Hepatocyte (in vitro differentiated cells): ENCODE data around the gene VILL. TPM values are rescaled to one million over a fixed set of nuclear protein-coding genes. Genes with fewer than 3 reads are reported as not detected.

Experiments
- DNase-seq: peaks from one replicate; pipeline ENCODE4 v3.0.0-alpha.2; 2016; ENCODE audit warnings: low spot score
- H2AFZ ChIP-seq: fragments of 200-600 bp; sonication (generic); 2 replicates; pipeline ENCODE4 v1.6.0; 2016; ENCODE audit warnings: antibody characterized with exemption, mild to moderate bottlenecking
- H3K27ac ChIP-seq: fragments of 200-600 bp; sonication (generic); 2 replicates; pipeline ENCODE4 v1.5.1; 2016; ENCODE audit warnings: mild to moderate bottlenecking
- H3K27me3 ChIP-seq: fragments of 200-600 bp; sonication (generic); 2 replicates; pipeline ENCODE4 v1.6.1; 2016
- H3K36me3 ChIP-seq: fragments of 200-600 bp; sonication (generic); replicated peaks from 2 replicates; pipeline ENCODE4 v1.5.1; 2016; ENCODE audit warnings: low read depth; ENCODE audit not compliant: insufficient read depth
- H3K4me1 ChIP-seq: fragments of 200-600 bp; sonication (generic); 2 replicates; pipeline ENCODE4 v1.5.1; 2016; ENCODE audit warnings: mild to moderate bottlenecking, moderate library complexity; ENCODE audit not compliant: insufficient read depth
- H3K4me2 ChIP-seq: fragments of 200-600 bp; sonication (generic); 2 replicates; pipeline ENCODE4 v1.6.0; 2016
- H3K4me3 ChIP-seq: fragments of 200-600 bp; sonication (generic); 2 replicates; pipeline ENCODE4 v1.5.1; 2016; ENCODE audit warnings: mild to moderate bottlenecking
- H3K79me2 ChIP-seq: fragments of 200-600 bp; sonication (generic); 2 replicates; pipeline ENCODE4 v1.6.0; 2017; ENCODE audit warnings: mild to moderate bottlenecking
- H3K9me2 ChIP-seq: fragments of 200-600 bp; sonication (generic); replicated peaks from 2 replicates; pipeline ENCODE4 v1.6.0; 2017; ENCODE audit warnings: mild to moderate bottlenecking; ENCODE audit not compliant: insufficient read depth
- H3K9me3 ChIP-seq: fragments of 200-600 bp; sonication (generic); 2 replicates; pipeline ENCODE4 v1.5.1; 2016; ENCODE audit warnings: low read depth, mild to moderate bottlenecking
- H4K20me1 ChIP-seq: fragments of 200-600 bp; sonication (generic); 2 replicates; pipeline ENCODE4 v1.6.0; 2016; ENCODE audit warnings: mild to moderate bottlenecking; ENCODE audit not compliant: insufficient read depth, poor library complexity, severe bottlenecking
- EZH2 ChIP-seq: fragments of 200-600 bp; sonication (generic); IDR thresholded peaks from 2 replicates; pipeline ENCODE4 v1.6.1; 2016; ENCODE audit warnings: antibody characterized with exemption, mild to moderate bottlenecking, borderline replicate concordance
- EZH2phosphoT487 ChIP-seq: fragments of 200-600 bp; sonication (generic); IDR thresholded peaks from one replicate; pipeline ENCODE4 v1.6.1; 2018; ENCODE audit warnings: antibody characterized with exemption, mild to moderate bottlenecking, low read depth, moderate library complexity; ENCODE audit not compliant: unreplicated experiment, severe bottlenecking
- WGBS: methylation state at CpG from one replicate; pipeline ENCODE4 v1.1.6; 2016; ENCODE audit warnings: low lambda C conversion rate; ENCODE audit errors: missing lambda C conversion rate; 5-methylcytosine and 5-hydroxymethylcytosine counted together
- polyA plus RNA-seq: library from polyadenylated mRNA; unstranded; fragments of >200 nt; fragmentation: Nextera tagmentation; extraction: Ambion mirVana; gene quantifications from 2 replicates; pipeline ENCODE4 v1.2.1, GENCODE V29; 2016
- total RNA-seq: library from RNA; depleted of rRNA; stranded (reverse); fragments of >200 nt; gene quantifications from 2 replicates; pipeline ENCODE4 v1.2.3, GENCODE V29; 2014
- TF ChIP-seq, protein P1 (sequence below): fragments of 200-600 bp; sonication (generic); IDR thresholded peaks from 2 replicates; pipeline ENCODE4 v1.5.1; 2016; ENCODE audit warnings: antibody characterized with exemption, mild to moderate bottlenecking; ENCODE audit not compliant: poor library complexity

Gene VILL
- total and polyA plus RNA-seq, 2 experiments from 2014 or later, result 39.3 to 47.4 TPM

- Histone ChIP-seq H3K27ac (no peak overlapping the region), H3K9me3 (no peaks in the 10 kb centered on the region), H4K20me1 (no peaks in the 10 kb centered on the region), H3K4me1 (peaks cover 25% of the 10 kb centered on the region), H3K36me3 (no peaks in the 10 kb centered on the region), H3K4me3 (no peak overlapping the region), H3K9me2 (no peaks in the 10 kb centered on the region), H2AFZ (no peak overlapping the region), H3K4me2 (no peak overlapping the region), H3K27me3 (no peaks in the 10 kb centered on the region), H3K79me2 (no peaks in the 10 kb centered on the region)
- 100% methylated on average over 7 of the region's 7 CpGs for WGBS
- TF ChIP-seq EZH2phosphoT487 (no peak), EZH2 (no peak)
- TF ChIP-seq, protein P1, sequence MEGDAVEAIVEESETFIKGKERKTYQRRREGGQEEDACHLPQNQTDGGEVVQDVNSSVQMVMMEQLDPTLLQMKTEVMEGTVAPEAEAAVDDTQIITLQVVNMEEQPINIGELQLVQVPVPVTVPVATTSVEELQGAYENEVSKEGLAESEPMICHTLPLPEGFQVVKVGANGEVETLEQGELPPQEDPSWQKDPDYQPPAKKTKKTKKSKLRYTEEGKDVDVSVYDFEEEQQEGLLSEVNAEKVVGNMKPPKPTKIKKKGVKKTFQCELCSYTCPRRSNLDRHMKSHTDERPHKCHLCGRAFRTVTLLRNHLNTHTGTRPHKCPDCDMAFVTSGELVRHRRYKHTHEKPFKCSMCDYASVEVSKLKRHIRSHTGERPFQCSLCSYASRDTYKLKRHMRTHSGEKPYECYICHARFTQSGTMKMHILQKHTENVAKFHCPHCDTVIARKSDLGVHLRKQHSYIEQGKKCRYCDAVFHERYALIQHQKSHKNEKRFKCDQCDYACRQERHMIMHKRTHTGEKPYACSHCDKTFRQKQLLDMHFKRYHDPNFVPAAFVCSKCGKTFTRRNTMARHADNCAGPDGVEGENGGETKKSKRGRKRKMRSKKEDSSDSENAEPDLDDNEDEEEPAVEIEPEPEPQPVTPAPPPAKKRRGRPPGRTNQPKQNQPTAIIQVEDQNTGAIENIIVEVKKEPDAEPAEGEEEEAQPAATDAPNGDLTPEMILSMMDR, result no peak
- DNase-seq, result no peak
These were observed 17.1 kb downstream of the VILL start for GRCh38 chr3:38007754-38008090.

- no peaks in the 10 kb centered on the region for H3K36me3 ChIP-seq
- no peak for DNase-seq
- H3K27ac ChIP-seq, result no peak overlapping the region
- H3K27me3 ChIP-seq, result no peaks in the 10 kb centered on the region
- no peak overlapping the region for H2AFZ ChIP-seq
- H4K20me1 ChIP-seq, result no peaks in the 10 kb centered on the region
- H3K4me1 ChIP-seq, result peaks cover 19% of the 10 kb centered on the region
- no peaks in the 10 kb centered on the region for H3K9me3 ChIP-seq
- TF ChIP-seq EZH2phosphoT487 (no peak), EZH2 (no peak)
- TF ChIP-seq, protein P1, result no peak
- 97% methylated on average over 19 of the region's 19 CpGs for WGBS
- H3K4me2 ChIP-seq, result no peak overlapping the region
- H3K4me3 ChIP-seq, result no peak overlapping the region
- no peaks in the 10 kb centered on the region for H3K9me2 ChIP-seq
- H3K79me2 ChIP-seq, result no peaks in the 10 kb centered on the region
These were observed 17.7 kb downstream of the VILL start for GRCh38 chr3:38008191-38008701.

DNA sequence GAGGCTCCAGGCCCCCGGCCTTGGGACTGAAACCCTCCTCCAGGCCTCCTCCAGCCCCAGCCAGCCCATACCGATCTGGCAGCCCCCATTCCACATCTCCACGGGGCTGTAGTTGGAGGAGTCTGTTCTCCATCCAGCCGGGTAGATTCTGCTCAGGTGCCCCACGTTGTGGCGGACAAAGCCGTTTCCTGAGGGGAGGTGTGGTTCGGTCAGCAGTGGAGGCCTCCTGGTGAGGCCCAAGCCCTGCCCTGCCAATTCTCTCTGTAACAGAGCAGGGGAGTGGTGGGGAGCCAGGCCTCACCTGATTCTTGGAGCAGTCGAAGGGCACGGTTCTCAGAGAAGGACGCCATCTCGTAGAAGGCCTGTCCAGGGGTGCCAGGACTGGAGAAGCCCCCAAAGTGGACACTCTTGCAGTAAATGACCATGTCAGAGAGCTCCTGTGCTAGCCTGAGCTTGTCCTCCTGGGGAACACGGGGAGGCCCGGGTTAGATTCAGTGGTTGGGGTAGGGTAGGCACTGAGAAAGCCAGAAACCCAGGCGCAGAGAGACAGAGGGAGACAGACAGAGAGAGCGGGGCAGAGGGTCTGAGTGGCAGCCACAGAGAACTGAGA, 18.5 kb downstream of the VILL start:
- Histone ChIP-seq H3K4me1 (peaks cover 11% of the 10 kb centered on the region), H3K36me3 (no peaks in the 10 kb centered on the region), H3K27me3 (no peaks in the 10 kb centered on the region), H3K9me3 (no peaks in the 10 kb centered on the region), H3K79me2 (no peaks in the 10 kb centered on the region), H3K27ac (no peak overlapping the region), H3K4me2 (no peak overlapping the region), H3K4me3 (no peak overlapping the region), H4K20me1 (no peaks in the 10 kb centered on the region), H3K9me2 (no peaks in the 10 kb centered on the region), H2AFZ (no peak overlapping the region)
- DNase-seq, result no peak
- 90% methylated on average over 16 of the region's 16 CpGs for WGBS
- TF ChIP-seq EZH2phosphoT487 (no peak), EZH2 (no peak)
- TF ChIP-seq, protein P1, result no peak
